GM19043 (cell line): Measurements from ENCODE around the gene GAB2.
"Not testable (repeated sequence)": the region's sequence is repeated elsewhere in the genome, so short reads cannot be mapped to it uniquely, and the experiment has no call there.

Experiments used
- ATAC-seq: cut with Tn5 transposase; IDR thresholded peaks from one replicate; pipeline ENCODE4 v1.9.1; 2021; ENCODE audit warnings: low read depth; ENCODE audit not compliant: unreplicated experiment

The GAB2 gene

DNA sequence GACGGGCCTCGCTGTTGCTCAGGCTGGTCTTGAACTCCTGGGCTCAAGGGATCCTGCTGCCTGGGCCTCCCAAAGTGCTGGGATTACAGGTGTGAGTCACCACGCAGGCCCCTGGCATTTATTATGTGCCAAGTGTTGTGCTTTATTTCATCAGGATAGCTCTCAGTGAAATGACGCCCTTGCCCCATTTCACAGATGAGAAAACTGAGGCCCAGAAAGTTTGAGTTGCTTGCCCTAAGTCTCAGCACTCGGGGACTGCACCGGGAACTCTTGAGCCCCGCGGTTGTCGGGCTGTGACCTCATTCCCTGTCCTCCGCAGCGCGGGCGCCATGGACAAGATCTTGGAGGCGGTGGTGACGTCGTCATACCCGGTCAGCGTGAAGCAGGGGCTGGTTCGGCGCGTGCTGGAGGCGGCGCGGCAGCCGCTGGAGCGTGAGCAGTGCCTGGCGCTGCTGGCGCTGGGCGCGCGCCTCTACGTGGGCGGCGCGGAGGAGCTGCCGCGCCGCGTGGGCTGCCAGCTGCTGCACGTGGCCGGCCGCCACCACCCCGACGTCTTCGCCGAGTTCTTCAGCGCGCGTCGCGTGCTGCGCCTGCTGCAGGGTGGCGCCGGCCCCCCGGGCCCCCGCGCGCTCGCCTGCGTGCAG, 221.6 kb downstream of the GAB2 start:
- ATAC-seq: no peak

- no peak for ATAC-seq
Observed at GRCh38 chr11:78194490-78194889, 223.1 kb downstream of the GAB2 start.

DNA sequence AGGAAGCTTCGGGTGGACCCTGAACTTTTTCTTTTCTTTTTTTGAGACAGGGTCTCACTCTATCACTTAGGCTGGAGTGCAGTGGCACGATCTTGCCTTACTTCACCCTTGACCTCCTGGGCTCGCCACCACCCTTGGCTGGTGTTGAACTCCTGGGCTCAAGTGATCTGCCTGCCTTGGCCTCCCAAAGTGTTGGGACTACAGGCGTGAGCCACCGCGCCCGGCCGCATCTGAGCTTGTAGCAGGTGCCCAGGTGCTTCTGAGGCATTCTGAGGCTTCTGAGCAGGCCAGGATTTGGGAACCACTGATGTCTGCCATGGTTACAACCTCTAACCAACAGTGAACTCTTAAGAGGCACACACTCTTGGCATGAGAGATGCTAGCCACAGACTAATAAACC, 223.8 kb downstream of the GAB2 start:
- ATAC-seq: no peak

- no peak for ATAC-seq
Observed at GRCh38 chr11:78192911-78193351, 224.7 kb downstream of the GAB2 start.

- ATAC-seq: no peak
Observed at GRCh38 chr11:78192223-78192719, 225.3 kb downstream of the GAB2 start.

DNA sequence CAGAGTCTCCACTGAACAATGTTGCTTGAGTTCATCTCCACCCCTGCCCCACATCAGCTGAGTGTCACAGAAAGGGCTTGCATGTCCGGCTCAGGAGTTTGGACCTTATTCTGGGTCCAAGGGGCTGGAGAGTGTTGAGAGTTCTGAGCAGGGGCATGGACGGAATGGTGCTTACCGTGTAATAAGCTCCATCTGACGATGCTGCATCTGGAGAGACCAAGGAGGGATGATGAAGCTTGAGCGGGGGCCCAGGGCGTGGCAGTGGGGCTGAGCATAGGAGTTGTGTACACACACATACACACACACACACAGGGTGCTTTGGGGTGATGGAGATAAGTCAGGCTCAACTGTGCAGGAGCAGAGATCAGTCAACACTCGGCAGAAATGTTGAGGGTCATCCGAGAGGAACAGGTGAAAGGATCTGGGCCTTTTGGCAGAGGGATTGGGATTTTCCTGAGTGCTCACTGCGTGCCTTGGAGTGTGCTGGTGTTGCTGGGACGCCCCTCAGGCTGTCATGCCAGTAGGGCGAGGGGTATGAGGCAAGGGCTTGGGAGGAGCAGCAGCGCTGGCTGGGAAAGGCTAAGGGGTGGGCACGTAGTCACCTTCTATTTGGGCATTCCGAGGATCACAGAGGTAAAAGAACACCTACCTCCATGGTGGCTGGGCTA, 226.6 kb downstream of the GAB2 start:
- no peak for ATAC-seq

DNA sequence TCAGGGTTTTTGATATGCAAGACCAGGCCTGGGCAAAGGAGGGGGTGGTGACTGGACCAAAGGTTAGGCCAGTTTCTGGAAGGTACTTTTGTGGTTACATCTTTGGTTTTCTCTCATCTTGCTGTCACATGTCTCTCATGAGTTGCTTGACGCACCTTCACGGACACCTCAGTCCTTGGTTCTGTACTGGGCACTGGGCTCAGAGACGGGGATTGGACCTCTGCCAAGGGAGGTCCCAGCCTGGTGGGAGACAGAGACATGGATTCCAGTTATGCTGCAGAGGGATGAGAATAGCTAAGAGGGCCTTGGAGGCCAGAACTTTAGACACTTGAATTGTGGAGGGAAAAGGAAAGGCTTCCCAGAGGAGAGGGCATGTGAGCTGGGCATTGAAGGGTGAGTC, 227.2 kb downstream of the GAB2 start:
- no peak for ATAC-seq

DNA sequence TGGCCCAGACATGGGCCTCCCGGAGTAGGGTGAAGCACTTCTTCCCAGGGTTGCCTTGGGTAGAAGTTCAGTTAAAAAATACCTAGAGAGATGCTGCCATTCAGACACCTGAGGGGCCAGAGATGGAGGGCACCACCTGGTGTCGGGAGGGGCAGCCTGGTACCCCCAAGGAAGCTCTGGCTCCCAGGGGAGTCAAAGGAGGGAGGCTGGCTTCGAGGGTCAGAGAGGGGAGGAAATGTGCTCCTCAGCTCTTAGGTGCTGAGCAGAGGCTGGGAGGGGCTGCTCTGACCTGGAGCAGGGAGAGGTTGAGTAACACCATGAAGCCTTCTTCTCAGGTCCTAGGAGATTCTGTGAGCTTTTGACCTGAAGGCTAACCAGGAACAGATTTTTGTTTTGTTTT, 227.8 kb downstream of the GAB2 start:
- no peak for ATAC-seq

DNA sequence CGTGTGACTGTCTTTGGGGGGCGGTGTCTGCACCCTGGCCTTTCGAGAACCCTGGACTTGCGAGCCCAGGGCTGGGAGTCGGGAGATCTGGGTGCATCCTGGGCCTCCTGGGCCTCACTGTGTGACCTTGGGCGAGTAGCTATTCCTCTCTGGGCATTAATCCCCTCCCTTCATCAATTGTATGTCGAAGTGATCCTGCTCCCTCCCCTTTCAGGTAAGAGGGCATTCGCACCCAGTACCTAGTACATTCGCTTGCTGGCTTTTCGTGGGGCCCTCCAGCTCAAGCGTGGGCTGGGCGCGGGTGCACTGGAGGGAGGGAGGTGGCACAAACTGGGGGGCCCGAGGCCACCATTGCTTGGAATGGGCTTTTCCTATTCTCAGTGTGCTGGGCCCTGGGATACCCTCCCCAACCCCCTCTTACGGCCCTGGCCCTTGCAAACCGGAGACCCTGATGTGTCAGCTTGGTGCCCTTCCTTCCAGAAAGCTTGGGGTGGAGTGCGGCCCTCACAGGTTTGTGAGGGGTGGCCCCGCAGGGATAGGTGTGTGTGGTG, 228.4 kb downstream of the GAB2 start:
- no peak for ATAC-seq

DNA sequence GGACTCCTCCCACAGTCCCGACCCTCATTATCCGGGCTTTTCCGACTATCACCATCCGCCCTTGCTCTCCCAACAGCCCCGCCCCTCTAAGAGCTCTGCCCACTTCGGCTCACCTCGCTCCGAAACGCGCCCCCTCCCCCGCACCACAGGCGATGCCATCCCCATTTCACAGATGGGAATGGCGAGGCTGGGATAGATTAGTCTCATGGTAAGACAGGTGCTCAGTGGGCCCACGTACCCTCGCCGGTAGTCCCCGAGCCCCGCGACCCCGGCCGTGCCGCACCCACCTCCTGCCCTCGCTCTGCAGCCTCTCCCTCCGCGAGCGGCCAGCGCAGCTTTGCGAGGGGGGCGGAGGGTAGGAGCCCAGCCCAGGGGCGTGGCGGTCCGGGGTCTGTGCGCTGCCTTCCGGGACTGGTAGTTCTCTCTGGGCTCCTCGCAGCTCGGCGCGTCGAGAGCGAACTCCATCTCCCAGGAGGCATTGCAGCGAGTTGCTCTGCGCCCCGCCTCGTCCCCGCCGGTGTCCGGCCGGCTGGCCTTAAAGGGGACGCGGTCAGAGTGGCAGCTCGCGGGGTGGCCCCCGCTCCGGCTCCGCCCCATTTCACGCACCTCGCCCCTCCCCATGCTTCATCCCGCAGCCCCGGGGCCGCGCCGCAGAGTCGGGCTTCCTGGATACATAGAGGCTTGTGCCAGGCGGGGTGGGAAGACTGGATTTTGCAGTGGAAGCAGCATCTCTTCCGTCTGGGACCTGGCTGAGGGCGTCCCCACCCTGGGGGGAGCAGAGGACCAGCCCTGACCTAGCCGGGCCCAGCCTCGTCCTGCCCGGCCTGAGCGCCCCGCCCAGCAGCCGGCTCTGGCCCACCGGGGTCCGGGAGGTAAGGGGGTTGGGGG, 229.1 kb downstream of the GAB2 start, which contains the start of the genes KCTD21 and USP35:
Gene KCTD21 (minus strand): TSS at position 341 of the 888 bp plus-strand sequence. CDS start 14,072 bp downstream, outside the sequence.
Gene USP35 (plus strand): TSS at position 634 of the 888 bp plus-strand sequence. CDS start 7,327 bp downstream, outside the sequence.
- peak; percentile 97 for ATAC-seq

GRCh38 chr11:78187366-78188285, 230.0 kb downstream of the GAB2 start:
- peak; percentile 11 for ATAC-seq

DNA sequence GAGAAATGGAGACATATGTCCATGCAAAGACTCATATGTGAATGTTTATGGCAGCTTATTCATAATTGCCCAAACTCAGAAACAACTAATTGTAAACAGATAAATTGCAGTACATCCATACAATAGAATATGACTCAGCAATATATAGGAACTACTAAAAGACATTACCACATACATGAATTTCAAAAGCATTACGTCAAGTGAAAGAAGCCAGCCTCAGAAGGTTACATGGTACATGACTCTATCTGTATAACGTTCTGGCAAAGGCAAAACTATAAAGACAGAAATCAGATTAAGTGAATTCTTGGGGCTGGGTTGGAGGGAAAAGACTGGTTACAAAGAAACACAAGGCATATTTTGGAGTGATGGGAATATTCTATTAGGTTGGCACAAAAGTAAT, 236.4 kb downstream of the GAB2 start:
- no peak for ATAC-seq

GRCh38 chr11:78180751-78181150, 236.9 kb downstream of the GAB2 start:
- ATAC-seq: no peak

DNA sequence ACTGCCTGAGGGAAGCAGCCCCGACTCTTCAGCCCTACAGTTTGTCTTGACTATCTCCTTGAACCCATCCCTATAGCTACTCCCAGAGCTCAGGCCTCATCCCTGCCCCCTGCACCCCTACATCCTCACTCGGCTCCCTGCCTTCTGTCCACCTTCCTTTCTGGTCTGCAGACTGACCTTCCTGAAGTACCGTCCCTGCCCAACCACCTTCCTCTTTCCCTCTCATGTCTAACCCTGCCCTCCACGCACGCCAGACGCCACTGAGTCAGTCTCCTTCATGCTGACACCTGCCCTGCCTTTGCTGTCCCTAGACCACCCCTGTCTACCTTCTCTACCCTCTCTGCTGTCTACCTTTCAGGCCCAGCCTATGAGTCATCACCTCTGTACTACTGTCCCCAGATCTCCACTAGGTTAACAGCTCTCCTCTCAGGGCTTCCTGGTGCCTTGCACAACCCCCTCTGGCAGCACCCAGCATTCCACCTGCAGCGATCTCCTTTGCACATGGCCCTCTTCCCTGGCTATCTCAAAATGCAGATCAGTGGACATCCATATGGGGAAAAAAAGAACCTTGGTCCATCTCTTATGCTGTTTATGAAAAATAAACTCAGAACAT, 238.1 kb downstream of the GAB2 start:
- no peak for ATAC-seq

DNA sequence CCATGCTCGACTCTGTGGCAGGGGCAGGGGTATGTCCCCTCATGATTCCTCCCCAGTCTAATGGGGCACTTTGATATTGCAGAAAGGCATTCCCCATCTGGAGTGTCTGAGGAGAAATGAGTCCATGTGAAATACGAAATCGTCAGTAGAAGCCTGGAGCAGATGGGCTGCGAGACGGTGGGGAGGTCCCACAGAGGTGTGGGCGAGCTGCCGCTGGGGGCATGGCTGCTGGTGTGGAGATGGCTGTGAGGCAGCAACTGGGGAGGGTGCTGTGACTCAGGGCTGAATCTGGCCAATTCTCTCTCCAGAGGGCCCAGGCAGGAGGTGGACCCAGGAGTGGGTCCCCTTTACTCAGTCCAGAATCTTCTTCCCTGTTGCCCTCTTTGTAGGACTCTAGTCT, 240.4 kb downstream of the GAB2 start:
- ATAC-seq: no peak

DNA sequence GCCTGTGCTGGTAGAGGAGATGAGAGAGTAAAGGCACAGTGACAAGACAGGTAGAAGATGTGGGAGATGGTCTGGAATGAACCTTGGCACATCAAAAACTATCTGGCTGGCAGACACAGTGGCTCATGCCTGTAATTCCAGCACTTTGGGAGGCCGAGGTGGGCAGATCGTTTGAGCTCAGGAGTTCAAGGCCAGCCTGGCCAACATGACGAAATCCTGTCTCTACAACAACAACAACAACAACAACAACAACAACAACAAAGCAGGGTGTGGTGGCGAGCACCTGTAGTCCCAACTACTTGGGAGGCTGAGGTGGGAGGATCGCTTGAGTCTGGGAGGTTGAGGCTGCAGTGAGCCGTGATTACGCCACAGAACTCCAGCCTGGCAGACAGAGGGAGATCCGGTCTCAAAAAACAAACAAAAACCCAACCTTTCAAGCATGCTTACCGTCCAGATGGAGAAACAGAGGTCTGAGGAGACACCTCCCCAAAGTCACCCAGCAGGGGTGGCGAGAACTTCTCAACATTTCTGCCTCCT, 240.9 kb downstream of the GAB2 start:
- no peak for ATAC-seq

GRCh38 chr11:78175862-78176261, 241.8 kb downstream of the GAB2 start:
- ATAC-seq: not testable (repeated sequence)

DNA sequence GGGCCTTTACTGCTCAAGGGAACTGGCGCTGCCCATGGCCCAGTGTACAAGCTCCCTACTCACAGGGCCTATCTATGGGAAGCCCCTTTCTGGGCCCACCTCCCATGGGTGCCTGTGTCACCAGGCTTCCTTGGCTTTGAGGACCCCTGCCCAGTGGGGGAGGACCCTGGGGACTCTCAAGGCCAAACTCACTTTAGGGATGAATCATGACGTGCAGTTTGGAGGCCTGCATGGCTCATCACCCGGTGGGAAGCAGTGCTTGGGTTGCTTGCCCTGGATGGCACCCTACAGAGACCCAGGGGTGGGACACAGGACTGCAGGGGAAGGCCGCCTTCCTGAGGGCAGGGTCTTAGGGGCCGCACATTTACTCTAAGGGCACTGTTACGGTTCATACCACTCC, 245.7 kb downstream of the GAB2 start:
- no peak for ATAC-seq
